Psoas muscle (tissue), 8 donors: ENCODE data around the gene PRKD2. TPM values are rescaled to one million over a fixed set of nuclear protein-coding genes. Genes with fewer than 3 reads are reported as not detected.
"Not testable (repeated sequence)": the region's sequence is repeated elsewhere in the genome, so short reads cannot be mapped to it uniquely, and the experiment has no call there.

Experiments
- ATAC-seq, 4 donors: fragments of 200-7000 bp; cut with Tn5 transposase; one replicate each; pipeline ENCODE4 v1.9.1; 2020; ENCODE audit warnings: moderate library complexity in 3 of 4, mild to moderate bottlenecking in 2 of 4
- DNase-seq, 2 donors: peaks; one replicate each; pipeline ENCODE4 v3.0.0-alpha.2; 2020
- H3K27ac ChIP-seq: fragments of 200-600 bp; one replicate; pipeline ENCODE4 v1.8.0; 2022
- H3K27me3 ChIP-seq, 3 donors: fragments of 200-600 bp in 1 of 3; one replicate each; pipeline versions ENCODE4 v1.6.1 to v1.8.0; 2013 to 2022; ENCODE audit warnings: low read length in 2 of 3, mild to moderate bottlenecking in 2 of 3, moderate library complexity in 1 of 3; ENCODE audit not compliant: insufficient read depth in 3 of 3
- H3K36me3 ChIP-seq, 2 donors: fragments of 200-600 bp in 1 of 2; one replicate each; pipeline versions ENCODE4 v1.6.1 to v1.8.0; 2013 to 2022; ENCODE audit warnings: low read depth in 1 of 2, mild to moderate bottlenecking in 1 of 2, moderate library complexity in 1 of 2; ENCODE audit not compliant: insufficient read depth in 1 of 2
- H3K4me1 ChIP-seq: fragments of 200-600 bp; one replicate; pipeline ENCODE4 v1.8.0; 2022
- H3K4me3 ChIP-seq: fragments of 200-600 bp; one replicate; pipeline ENCODE4 v1.8.0; 2022; ENCODE audit warnings: mild to moderate bottlenecking
- H3K9me3 ChIP-seq: fragments of 200-600 bp; one replicate; pipeline ENCODE4 v1.8.0; 2022
- CTCF ChIP-seq: fragments of 200-600 bp; IDR thresholded peaks from one replicate; pipeline ENCODE4 v1.8.0; 2022; ENCODE audit warnings: antibody characterized with exemption
- WGBS, 3 donors: extraction: QIAGEN DNeasy Blood & Tissue Kit; methylation state at CpG; one replicate each; pipeline versions ENCODE4 v1.1.6 to v1.1.7; 2013; 5-methylcytosine and 5-hydroxymethylcytosine counted together
- intact Hi-C, 2 donors: fragments of 100-400 bp; cut with DNase I; formaldehyde crosslinking; loops; one replicate each; pipeline versions ENCODE4 v1.11.0 to v1.14.2; 2022
- polyA plus RNA-seq, 3 donors: library from polyadenylated mRNA; stranded (reverse); fragments of 200-250 nt; gene quantifications; one replicate each; pipeline ENCODE4 v1.2.3, GENCODE V29; 2013
- total RNA-seq, 4 donors: library from RNA; stranded (reverse); fragmentation: NEBNext Ultra II Directional in 2 of 4; extraction: Animal tissue kit (Norgen Biotek cat#: 25700) in 2 of 4; gene quantifications; one replicate each; pipeline versions ENCODE4 v1.2.1 to v1.2.4, GENCODE V29; 2021 to 2023
- donor health status: healthy with polysubstance abuse.
- donor health status: DM: no; HTN: no; CAD: no; lungs with moderate emphysema.
- donor health status: Bipolar disorder and iron deficiency.
- donor health status: healthy.
- donor health status: DM: yes; HTN: yes; CAD: no.
- donor health status: DM: no; HTN: no; CAD: no.
- donor health status: DM: no; HTN: no; CAD: no.
- donor health status: DM: yes; HTN: yes; CAD: no.

PRKD2 gene
- total and polyA plus RNA-seq, 7 donors: 4.0 to 9.1 (median 6.9) TPM

GRCh38 chr19:46715620-46715974 is 1.3 kb downstream of the PRKD2 start:
- intact Hi-C loops: no loop called here
- DNase-seq: no peak
- peaks cover 18% of the 10 kb centered on the region for H3K4me1 ChIP-seq

GRCh38 chr19:46714444-46715106 is 2.3 kb downstream of the PRKD2 start:
- H3K27ac ChIP-seq: peak overlapping the region; percentile 69
- intact Hi-C loops: no loop called here
- 10 to 17% (median 16%) methylated on average over 8 to 12 of the region's 12 CpGs for WGBS, 3 donors
- H3K4me3 ChIP-seq: peak overlapping the region; percentile 89
- H3K36me3 ChIP-seq: peaks cover 0 to 14% of the 10 kb centered on the region in 2 donors
- H3K27me3 ChIP-seq: no peaks in the 10 kb centered on the region
- ATAC-seq (no peak), DNase-seq (no peak)
- H3K4me1 ChIP-seq: peaks cover 18% of the 10 kb centered on the region
- TF ChIP-seq CTCF: no peak
- H3K9me3 ChIP-seq: no peaks in the 10 kb centered on the region

More at GRCh38 chr19:46715620-46715974, 1.3 kb downstream of the PRKD2 start:
- no peak for TF ChIP-seq CTCF
- Histone ChIP-seq H3K27ac (no peak overlapping the region), H3K27me3 (no peaks in the 10 kb centered on the region), H3K9me3 (no peaks in the 10 kb centered on the region), H3K36me3 (peaks cover 0 to 19% of the 10 kb centered on the region in 2 donors), H3K4me3 (peak overlapping the region; percentile 89)
- ATAC-seq: no peak
- WGBS, 3 donors: 18 to 22% (median 20%) methylated on average over 7 to 8 of the region's 8 CpGs

GRCh38 chr19:46713781-46714443 is 3.0 kb downstream of the PRKD2 start:
- H3K4me3 ChIP-seq: peak overlapping the region; percentile 89
- no peaks in the 10 kb centered on the region for H3K9me3 ChIP-seq
- H3K27ac ChIP-seq: peak overlapping the region; percentile 69
- TF ChIP-seq CTCF: no peak
- intact Hi-C loops: loop anchor here in 1 of 2 donors (2.0 kb wide), 1 partner anchor 15 kb away; no protein-coding TSS in a partner anchor
- ATAC-seq (peak in 3 of 4 donors; percentile 36 to 46 (median 44)), DNase-seq (peak; percentile 86 to 92)
- H3K4me1 ChIP-seq: peaks cover 18% of the 10 kb centered on the region
- 2 to 4% (median 2%) methylated on average over 31 to 39 of the region's 39 CpGs for WGBS, 3 donors
- peaks cover 0 to 14% of the 10 kb centered on the region in 2 donors for H3K36me3 ChIP-seq
- no peaks in the 10 kb centered on the region for H3K27me3 ChIP-seq

GRCh38 chr19:46712768-46713338 is 4.1 kb downstream of the PRKD2 start:
- not testable (repeated sequence) for H3K27ac ChIP-seq, DNase-seq, H3K4me3 ChIP-seq, H3K9me3 ChIP-seq, ATAC-seq, H3K27me3 ChIP-seq
- 80 to 81% (median 80%) methylated on average over 6 of the region's 6 CpGs for WGBS, 3 donors
- Histone ChIP-seq H3K4me1 (peaks cover 18% of the 10 kb centered on the region), H3K36me3 (peaks cover 0 to 19% of the 10 kb centered on the region in 2 donors)
- intact Hi-C loops: loop anchor here in 1 of 2 donors (2.0 kb wide), 1 partner anchor 16 kb away; no protein-coding TSS in a partner anchor

GRCh38 chr19:46710687-46711086 is 6.2 kb downstream of the PRKD2 start:
- WGBS, 3 donors: 79 to 83% (median 82%) methylated on average over 24 to 25 of the region's 25 CpGs
- Histone ChIP-seq H3K36me3 (peaks cover 0 to 36% of the 10 kb centered on the region in 2 donors), H3K4me1 (peaks cover 15% of the 10 kb centered on the region), H3K27me3 (no peaks in the 10 kb centered on the region), H3K27ac (no peak overlapping the region), H3K4me3 (no peak overlapping the region), H3K9me3 (no peaks in the 10 kb centered on the region)
- ATAC-seq (no peak), DNase-seq (no peak)
- intact Hi-C loops: no loop called here
- TF ChIP-seq CTCF: no peak
